ENCODE measurements around the gene FGD5.

FGD5 gene

GRCh38 chr3:14789221-14789620, 29.5 kb upstream of the FGD5 start:
- DNase-seq (ENCODE audit: low read depth in 2 of 3, low spot score in 2 of 3) = no peak

- no peak for DNase-seq (ENCODE audit: low read depth in 2 of 3, low spot score in 2 of 3)
Measured at GRCh38 chr3:14789640-14790285, 29.0 kb upstream of the FGD5 start.

- DNase-seq (ENCODE audit: low read depth in 2 of 3, low spot score in 2 of 3) = peak in 2 of 3 experiments; percentile 8 to 26
Measured at GRCh38 chr3:14791343-14791945, 27.3 kb upstream of the FGD5 start.

GRCh38 chr3:14792691-14793121, 26.1 kb upstream of the FGD5 start:
- DNase-seq (ENCODE audit: low read depth in 2 of 3, low spot score in 2 of 3) = no peak

- DNase-seq (ENCODE audit: low read depth in 2 of 3, low spot score in 2 of 3) = no peak
Measured at GRCh38 chr3:14793126-14793857, 25.5 kb upstream of the FGD5 start.

- no peak for DNase-seq (ENCODE audit: low read depth in 2 of 3, low spot score in 2 of 3)
Measured at GRCh38 chr3:14793858-14794234, 24.9 kb upstream of the FGD5 start.

- DNase-seq (ENCODE audit: low read depth in 2 of 3, low spot score in 2 of 3) = no peak
Measured at GRCh38 chr3:14794435-14794834, 24.3 kb upstream of the FGD5 start.

GRCh38 chr3:14795996-14796395, 22.8 kb upstream of the FGD5 start:
- no peak for DNase-seq (ENCODE audit: low read depth in 2 of 3, low spot score in 2 of 3)

- DNase-seq (ENCODE audit: low read depth in 2 of 3, low spot score in 2 of 3) = no peak
Measured at GRCh38 chr3:14796403-14797077, 22.2 kb upstream of the FGD5 start.

- no peak for DNase-seq (ENCODE audit: low read depth in 2 of 3, low spot score in 2 of 3)
Measured at GRCh38 chr3:14797731-14798130, 21.0 kb upstream of the FGD5 start.

- no peak for DNase-seq (ENCODE audit: low read depth in 2 of 3, low spot score in 2 of 3)
Measured at GRCh38 chr3:14798231-14798630, 20.5 kb upstream of the FGD5 start.

GRCh38 chr3:14799146-14799545, 19.6 kb upstream of the FGD5 start:
- no peak for DNase-seq (ENCODE audit: low read depth in 2 of 3, low spot score in 2 of 3)

GRCh38 chr3:14801031-14801430, 17.7 kb upstream of the FGD5 start:
- DNase-seq (ENCODE audit: low read depth in 2 of 3, low spot score in 2 of 3) = no peak

GRCh38 chr3:14801668-14802380, 16.9 kb upstream of the FGD5 start:
- DNase-seq (ENCODE audit: low read depth in 2 of 3, low spot score in 2 of 3) = no peak

GRCh38 chr3:14802381-14802731, 16.4 kb upstream of the FGD5 start:
- no peak for DNase-seq (ENCODE audit: low read depth in 2 of 3, low spot score in 2 of 3)

- DNase-seq (ENCODE audit: low read depth in 2 of 3, low spot score in 2 of 3) = no peak
Measured at GRCh38 chr3:14803101-14803980, 15.4 kb upstream of the FGD5 start.

- DNase-seq (ENCODE audit: low read depth in 2 of 3, low spot score in 2 of 3) = no peak
Measured at GRCh38 chr3:14803981-14804834, 14.6 kb upstream of the FGD5 start.

- no peak for DNase-seq (ENCODE audit: low read depth in 2 of 3, low spot score in 2 of 3)
Measured at GRCh38 chr3:14804835-14805780, 13.7 kb upstream of the FGD5 start.

All from activated CD8-positive, alpha-beta memory T cell treated with anti-CD3 and anti-CD28 coated beads for 48 hours (primary cell).